ENCODE data around the gene CASZ1. TPM values are rescaled to one million over a fixed set of nuclear protein-coding genes. Genes with fewer than 3 reads are reported as not detected.
A peak's percentile ranks its signal among the peaks of the same experiment; 100 is the strongest.

The CASZ1 gene
- total RNA-seq, 1 experiment from 2014 or later, result 3.9 TPM

DNA sequence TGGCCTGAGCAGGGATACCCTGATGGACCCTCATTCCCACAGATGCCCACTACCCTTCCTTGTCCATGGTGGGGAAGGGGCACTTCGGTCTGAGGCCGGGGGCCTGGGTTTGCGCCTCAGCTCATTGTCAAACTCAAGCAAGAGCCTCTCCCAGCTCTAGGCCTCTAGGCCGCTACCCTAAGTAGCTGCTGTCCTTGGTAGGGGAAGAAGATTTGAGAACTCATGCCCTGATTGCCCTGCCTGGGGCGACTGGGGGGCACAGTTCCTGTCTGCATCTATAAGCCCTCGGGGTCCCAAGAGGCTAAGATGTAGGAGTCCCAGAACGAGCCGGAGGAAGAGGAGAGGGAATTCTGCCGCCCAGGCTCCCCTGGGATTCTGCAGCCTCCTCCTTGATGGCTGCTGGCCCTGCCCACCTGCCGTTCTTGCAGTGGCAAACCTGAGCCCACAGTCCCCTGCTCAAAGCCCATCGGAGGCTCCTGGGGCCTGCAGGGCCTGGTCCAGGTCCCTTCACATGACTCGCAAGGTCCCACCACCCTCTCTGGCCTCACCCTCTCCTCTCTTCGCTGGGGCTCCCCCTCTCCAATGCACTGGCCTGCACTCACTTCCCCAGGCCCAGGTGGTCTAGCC lies 20.4 kb upstream of the CASZ1 start:
- H4K5ac ChIP-seq (ENCODE audit: insufficient read length, low read depth, low read length), result no peak overlapping the region
- H3K9me3 Mint-ChIP-seq, result no peaks in the 10 kb centered on the region; a peak in 1 of 5 replicates
- H3T11ph ChIP-seq (ENCODE audit: low read length), result no peak overlapping the region
- no peaks in the 10 kb centered on the region for H3K23me2 ChIP-seq (ENCODE audit: insufficient read length, low read depth, low read length, poor library complexity, severe bottlenecking)
- TF ChIP-seq, protein P1, sequence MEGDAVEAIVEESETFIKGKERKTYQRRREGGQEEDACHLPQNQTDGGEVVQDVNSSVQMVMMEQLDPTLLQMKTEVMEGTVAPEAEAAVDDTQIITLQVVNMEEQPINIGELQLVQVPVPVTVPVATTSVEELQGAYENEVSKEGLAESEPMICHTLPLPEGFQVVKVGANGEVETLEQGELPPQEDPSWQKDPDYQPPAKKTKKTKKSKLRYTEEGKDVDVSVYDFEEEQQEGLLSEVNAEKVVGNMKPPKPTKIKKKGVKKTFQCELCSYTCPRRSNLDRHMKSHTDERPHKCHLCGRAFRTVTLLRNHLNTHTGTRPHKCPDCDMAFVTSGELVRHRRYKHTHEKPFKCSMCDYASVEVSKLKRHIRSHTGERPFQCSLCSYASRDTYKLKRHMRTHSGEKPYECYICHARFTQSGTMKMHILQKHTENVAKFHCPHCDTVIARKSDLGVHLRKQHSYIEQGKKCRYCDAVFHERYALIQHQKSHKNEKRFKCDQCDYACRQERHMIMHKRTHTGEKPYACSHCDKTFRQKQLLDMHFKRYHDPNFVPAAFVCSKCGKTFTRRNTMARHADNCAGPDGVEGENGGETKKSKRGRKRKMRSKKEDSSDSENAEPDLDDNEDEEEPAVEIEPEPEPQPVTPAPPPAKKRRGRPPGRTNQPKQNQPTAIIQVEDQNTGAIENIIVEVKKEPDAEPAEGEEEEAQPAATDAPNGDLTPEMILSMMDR (conservative IDR thresholded peaks at IDR 0.05), result no peak
- H3K27ac Mint-ChIP-seq, result peak overlapping the region in 1 of 3 experiments; percentile 60; a peak in 2 of 7 replicates
- no peak overlapping the region for H2BK120ac ChIP-seq (ENCODE audit: low read depth, low read length, poor library complexity, severe bottlenecking)
- H2BK12ac ChIP-seq (ENCODE audit: insufficient read length, low read depth, low read length), result no peak overlapping the region
- no peak overlapping the region for H3K4ac ChIP-seq (ENCODE audit: low read depth, low read length)
- H3K4me2 ChIP-seq (ENCODE audit: insufficient read depth, insufficient read length, low read length), result no peak overlapping the region
- peaks cover 2% of the 10 kb centered on the region for H3K27me3 Mint-ChIP-seq (ENCODE audit: low read depth)
- no peaks in the 10 kb centered on the region for H4K20me1 ChIP-seq (ENCODE audit: control insufficient read depth, insufficient read depth, insufficient read length)
- H3K14ac ChIP-seq (ENCODE audit: insufficient read depth, low read length), result no peak overlapping the region; the same call in 1 of the 2 replicates
- no peaks in the 10 kb centered on the region for H3K27me3 ChIP-seq (ENCODE audit: insufficient read depth, low read length)
- no peak overlapping the region for H3K4me3 Mint-ChIP-seq
- H3K27ac ChIP-seq (ENCODE audit: insufficient read length, low read depth, low read length), result no peak overlapping the region
- no peak overlapping the region for H3K9ac ChIP-seq (ENCODE audit: extremely low read depth, insufficient read length, low read length)
- no peaks in the 10 kb centered on the region for H3K9me3 ChIP-seq (ENCODE audit: control insufficient read depth, low read depth, low read length)
- no peak overlapping the region for H4K8ac ChIP-seq (replicated peaks; ENCODE audit: insufficient read length, low read depth, low read length)
- no peak overlapping the region for H3K18ac ChIP-seq (ENCODE audit: insufficient read length, low read depth, low read length)
- H3K79me2 ChIP-seq (ENCODE audit: insufficient read depth, low read length), result no peaks in the 10 kb centered on the region
- no peak overlapping the region for H3K56ac ChIP-seq (ENCODE audit: insufficient read length, low read depth, low read length)
- no peak overlapping the region for H2AFZ ChIP-seq (ENCODE audit: low read length)
- H2BK15ac ChIP-seq (ENCODE audit: low read depth, low read length), result no peak overlapping the region
- DNase-seq, result no peak
- no peaks in the 10 kb centered on the region for H3K79me1 ChIP-seq (ENCODE audit: insufficient read depth, low read depth, low read length, poor library complexity, severe bottlenecking)
- H3K23ac ChIP-seq (ENCODE audit: insufficient read length, low read depth, low read length), result no peak overlapping the region
- H4K91ac ChIP-seq (ENCODE audit: insufficient read length, low read depth, low read length), result no peak overlapping the region
- no peak overlapping the region for H2AK5ac ChIP-seq (ENCODE audit: insufficient read length, low read length)
- no peak overlapping the region for H2BK20ac ChIP-seq (ENCODE audit: low read depth, low read length, poor library complexity, severe bottlenecking)
- no CpG with 5 or more reads among the region's 13 CpGs for WGBS (ENCODE audit: extremely low coverage, insufficient read length, low lambda C conversion rate)
- H3K4me1 ChIP-seq (ENCODE audit: insufficient read depth, low read length), result peaks cover 10% of the 10 kb centered on the region; the same call in 1 of the 2 replicates
- peaks cover 27 to 51% of the 10 kb centered on the region in 2 experiments for H3K4me1 Mint-ChIP-seq
- no peak overlapping the region for H2BK5ac ChIP-seq (ENCODE audit: insufficient read length, low read length)
- no peaks in the 10 kb centered on the region; a peak in 1 of 7 replicates for H3K36me3 Mint-ChIP-seq (ENCODE audit: insufficient read depth in 1 of 3, low read depth in 3 of 3)

All from H9 (cell line).